K562 (cell line): ENCODE results near the gene SRP9. TPM values are rescaled to one million over a fixed set of nuclear protein-coding genes. Genes with fewer than 3 reads are reported as not detected.

Experiments used
- ATAC-seq: fragments of 200-7000 bp; cut with Tn5 transposase; 3 replicates; pipeline ENCODE4 v1.9.1; 2020; ENCODE audit warnings: moderate library complexity
- BruUV-seq: library from RNA; stranded (reverse); fragments of 400-500 nt; replicated peaks from 2 replicates; lab custom pipeline; 2021; lab: Mats Ljungman, UMichigan
- CTCF ChIA-PET: fragments of 300-600 bp; formaldehyde crosslinking; extraction: SDS; loops from one replicate; lab custom pipeline; 2021; ENCODE audit warnings: low intra/inter-chr PET ratio; lab: Yijun Ruan, JAX
- POLR2A ChIA-PET: fragments of 300-600, 350-650 bp; sonication (Branson Sonifier 250); formaldehyde crosslinking; extraction: SDS; loops from one replicate; lab custom pipeline; 2021; ENCODE audit warnings: antibody characterized with exemption, inconsistent platforms; lab: Yijun Ruan, JAX
- DNase-seq, 4 experiments: peaks; one replicate each; pipeline versions ENCODE4 v3.0.0 to v3.0.0-alpha.2; 2011 to 2018; ENCODE audit warnings: low spot score in 3 of 4, mixed read lengths in 3 of 4; ENCODE audit errors: extremely low read depth in 1 of 4
- FAIRE-seq: peaks from 2 replicates; lab custom pipeline; 2011; peaks lifted over from hg19 to GRCh38; lab: Jason Lieb, UNC
- H2AFZ ChIP-seq: 2 replicates; pipeline ENCODE4 v1.6.0; 2011; ENCODE audit warnings: low read depth, low read length, control low read depth, inconsistent platforms
- H3K27ac ChIP-seq: fragments of 200-600 bp; 3 replicates; pipeline ENCODE4 v1.8.0; 2011; ENCODE audit warnings: low read depth, mild to moderate bottlenecking, control low read depth, inconsistent platforms, low read length, moderate library complexity, mixed read lengths; ENCODE audit errors: extremely low read depth
- H3K27me3 ChIP-seq, 2 experiments: fragments of 300-600 bp in 1 of 2; 2 replicates in 1 of 2; 3 replicates in 1 of 2; pipeline versions ENCODE4 v1.6.0 to v1.8.0; 2011; ENCODE audit warnings: inconsistent platforms in 2 of 2, low read length in 2 of 2, mild to moderate bottlenecking in 1 of 2, mixed read lengths in 1 of 2, moderate library complexity in 1 of 2; ENCODE audit not compliant: control insufficient read depth in 2 of 2, insufficient read depth in 2 of 2
- H3K36me3 ChIP-seq: fragments of 300-600 bp; 3 replicates; pipeline ENCODE4 v1.8.0; 2011; ENCODE audit warnings: mild to moderate bottlenecking, low read length, inconsistent platforms; ENCODE audit not compliant: control insufficient read depth, insufficient read depth
- H3K4me1 ChIP-seq, 2 experiments: fragments of 200-600 bp in 1 of 2; replicated peaks in 1 of 2; 2 replicates in 1 of 2; 3 replicates in 1 of 2; pipeline versions ENCODE4 v1.5.1 to v1.8.0; 2011; ENCODE audit warnings: inconsistent platforms in 2 of 2, low read length in 2 of 2, mild to moderate bottlenecking in 1 of 2, mixed read lengths in 1 of 2, moderate library complexity in 1 of 2; ENCODE audit not compliant: control insufficient read depth in 2 of 2, insufficient read depth in 2 of 2
- H3K4me2 ChIP-seq: 2 replicates; pipeline ENCODE4 v1.6.1; 2011; ENCODE audit warnings: low read length, control low read depth, inconsistent platforms, mixed read lengths; ENCODE audit not compliant: insufficient read depth
- H3K4me3 ChIP-seq: fragments of 200-600 bp; sonication (generic), shearing (Covaris generic); 2 replicates; pipeline ENCODE4 v1.5.1; 2016; ENCODE audit warnings: control low read depth, inconsistent platforms
- H3K79me2 ChIP-seq: fragments of 200-600 bp; 3 replicates; pipeline ENCODE4 v1.8.0; 2011; ENCODE audit warnings: low read length, inconsistent platforms; ENCODE audit not compliant: control insufficient read depth, insufficient read depth
- H3K9ac ChIP-seq, 2 experiments: 2 replicates each; pipeline versions ENCODE4 v1.6.0 to v1.6.1; 2011; ENCODE audit warnings: low read depth in 2 of 2, low read length in 2 of 2, control low read depth in 1 of 2, inconsistent platforms in 1 of 2, mild to moderate bottlenecking in 1 of 2, mixed read lengths in 1 of 2; ENCODE audit not compliant: insufficient read depth in 1 of 2
- H3K9me1 ChIP-seq: one replicate; pipeline ENCODE4 v1.6.0; 2011; ENCODE audit warnings: inconsistent platforms, mild to moderate bottlenecking, low read length, moderate library complexity; ENCODE audit not compliant: control insufficient read depth, insufficient read depth
- H3K9me3 ChIP-seq: replicated peaks from 2 replicates; pipeline ENCODE4 v1.5.1; 2011; ENCODE audit warnings: low read depth, low read length, inconsistent platforms; ENCODE audit not compliant: control insufficient read depth, insufficient read depth
- H4K20me1 ChIP-seq: replicated peaks from 2 replicates; pipeline ENCODE4 v1.6.1; 2011; ENCODE audit warnings: low read length, inconsistent platforms, mixed read lengths; ENCODE audit not compliant: control insufficient read depth, insufficient read depth
- EP400 ChIP-seq: fragments of 450-650 bp; IDR thresholded peaks from 2 replicates; pipeline ENCODE4 v1.6.1; 2017; ENCODE audit warnings: antibody characterized with exemption, mild to moderate bottlenecking, moderate library complexity
- RBM14 ChIP-seq: fragments of 200-400 bp; formaldehyde crosslinking; IDR thresholded peaks from 2 replicates; pipeline ENCODE4 v1.6.1; 2018; ENCODE audit warnings: low read depth, mild to moderate bottlenecking, low read length, moderate library complexity, borderline replicate concordance; ENCODE audit not compliant: insufficient read depth
- ZNF444 ChIP-seq: fragments of 250-450 bp; sonication (Bioruptor Pico); IDR thresholded peaks from 2 replicates; pipeline ENCODE4 v1.4.0; 2020; ENCODE audit warnings: mild to moderate bottlenecking, moderate library complexity
- ZNF445 ChIP-seq: fragments of 250-450 bp; sonication (Bioruptor Pico); IDR thresholded peaks from 2 replicates; pipeline ENCODE4 v1.4.0; 2020; ENCODE audit warnings: low read depth, mild to moderate bottlenecking, moderate library complexity
- WGBS: fragments of 100-300 bp; shearing (Covaris generic); methylation state at CpG from one replicate; pipeline ENCODE4 v1.1.6; 2016; ENCODE audit warnings: low coverage, mixed read lengths; ENCODE audit not compliant: insufficient coverage; ENCODE audit errors: missing lambda C conversion rate; 5-methylcytosine and 5-hydroxymethylcytosine counted together
- in situ Hi-C: fragments of 300-500 bp; cut with MboI; formaldehyde crosslinking; loops from 4 replicates; pipeline ENCODE4 v1.15.0; 2018; ENCODE audit warnings: inconsistent platforms, mixed read lengths
- intact Hi-C: fragments of 100-400 bp; cut with micrococcal nuclease; formaldehyde crosslinking; loops from 2 replicates; pipeline ENCODE4 v1.14.2; 2022
- polyA plus RNA-seq, 8 experiments: library from polyadenylated mRNA; depleted of rRNA in 4 of 8; stranded (reverse) in 5 of 8; unstranded in 3 of 8; fragments of >200 nt; fragmentation: Nextera tagmentation in 2 of 8; fragmentation: Illumina TruSeq in 1 of 8; extraction: Ambion mirVana in 2 of 8; extraction: Trizol in 1 of 8; gene quantifications; 2 replicates each; pipeline versions ENCODE4 v1.2.1 to v1.2.3, GENCODE V29; 2011 to 2014; ENCODE audit warnings: inconsistent platforms in 1 of 8, missing spikeins in 1 of 8
- total RNA-seq, 7 experiments: library from RNA; depleted of rRNA in 6 of 7; stranded (reverse); fragments of >200 nt in 6 of 7; fragmentation: Illumina TruSeq in 2 of 7; extraction: Trizol in 2 of 7; gene quantifications; 2 replicates each; pipeline versions ENCODE4 v1.2.1 to v1.2.3, GENCODE V29; 2011 to 2021; ENCODE audit warnings: low replicate concordance in 1 of 7
- TF ChIP-seq, protein P1 (sequence below), 2 experiments: fragments of 450-650 bp in 1 of 2; sonication (generic) in 1 of 2; formaldehyde crosslinking in 1 of 2; IDR thresholded peaks; 2 replicates each; pipeline versions ENCODE4 v1.7.1 to v1.9.0; 2016 to 2022; ENCODE audit warnings: inconsistent platforms in 1 of 2, mild to moderate bottlenecking in 1 of 2, missing genetic modification reagents in 1 of 2

SRP9 gene
- total and polyA plus RNA-seq, 9 of the 15 experiments (the other 6 are each of a cell fraction or from before 2014, with no cell fraction given) = 273 to 1,892 (median 668) TPM

- no peak for TF ChIP-seq ZNF445
- 69% methylated on average over 14 of the region's 14 CpGs for WGBS
- H3K9me1 ChIP-seq = peaks cover 5% of the 10 kb centered on the region
- CTCF ChIA-PET = no interaction called here
- POLR2A ChIA-PET = interaction anchor here (0.7 kb wide), 1 partner anchor 11 kb away, joined by 3 read pairs; no protein-coding TSS in a partner anchor
- no peak overlapping the region for H3K4me3 ChIP-seq
- intact Hi-C loops = no loop called here
- H3K27ac ChIP-seq = no peak overlapping the region
- no peak for FAIRE-seq
- no peak overlapping the region for H3K9ac ChIP-seq
- peaks cover 24 to 35% of the 10 kb centered on the region in 2 experiments; a peak in 4 of 5 replicates for H3K4me1 ChIP-seq
- no TSS peak for BruUV-seq
- H3K27me3 ChIP-seq = no peaks in the 10 kb centered on the region
- H3K36me3 ChIP-seq = 0 out of 3 replicates have a peak, but pooled peaks cover 2% of the 10 kb centered on the region
- no peak for DNase-seq
- in situ Hi-C loops = no loop called here
- no peak for ATAC-seq
- no peaks in the 10 kb centered on the region for H3K9me3 ChIP-seq
- no peak overlapping the region for H3K4me2 ChIP-seq
- H2AFZ ChIP-seq = no peak overlapping the region
- H3K79me2 ChIP-seq = no peaks in the 10 kb centered on the region
- no peaks in the 10 kb centered on the region; the same call in 1 of the 2 replicates for H4K20me1 ChIP-seq
Observed at GRCh38 chr1:225828706-225829345, 51.2 kb downstream of the SRP9 start.

- Histone ChIP-seq H3K4me3 (no peak overlapping the region), H3K9ac (no peak overlapping the region), H3K4me2 (no peak overlapping the region), H3K27me3 (no peaks in the 10 kb centered on the region), H3K9me3 (no peaks in the 10 kb centered on the region), H3K27ac (no peak overlapping the region), H3K36me3 (0 out of 3 replicates have a peak, but pooled peaks cover 2% of the 10 kb centered on the region), H4K20me1 (no peaks in the 10 kb centered on the region; the same call in 1 of the 2 replicates), H3K4me1 (peaks cover 14 to 17% of the 10 kb centered on the region in 2 experiments; a peak in 4 of 5 replicates), H3K79me2 (no peaks in the 10 kb centered on the region), H3K9me1 (no peaks in the 10 kb centered on the region), H2AFZ (no peak overlapping the region)
- no TSS peak for BruUV-seq
- FAIRE-seq (no peak), ATAC-seq (no peak), DNase-seq (no peak)
- POLR2A ChIA-PET = no interaction called here
- CTCF ChIA-PET = no interaction called here
- in situ Hi-C loops (no loop called here), intact Hi-C loops (no loop called here)
- WGBS = 80% methylated on average over 6 of the region's 6 CpGs
- TF ChIP-seq, protein P1, sequence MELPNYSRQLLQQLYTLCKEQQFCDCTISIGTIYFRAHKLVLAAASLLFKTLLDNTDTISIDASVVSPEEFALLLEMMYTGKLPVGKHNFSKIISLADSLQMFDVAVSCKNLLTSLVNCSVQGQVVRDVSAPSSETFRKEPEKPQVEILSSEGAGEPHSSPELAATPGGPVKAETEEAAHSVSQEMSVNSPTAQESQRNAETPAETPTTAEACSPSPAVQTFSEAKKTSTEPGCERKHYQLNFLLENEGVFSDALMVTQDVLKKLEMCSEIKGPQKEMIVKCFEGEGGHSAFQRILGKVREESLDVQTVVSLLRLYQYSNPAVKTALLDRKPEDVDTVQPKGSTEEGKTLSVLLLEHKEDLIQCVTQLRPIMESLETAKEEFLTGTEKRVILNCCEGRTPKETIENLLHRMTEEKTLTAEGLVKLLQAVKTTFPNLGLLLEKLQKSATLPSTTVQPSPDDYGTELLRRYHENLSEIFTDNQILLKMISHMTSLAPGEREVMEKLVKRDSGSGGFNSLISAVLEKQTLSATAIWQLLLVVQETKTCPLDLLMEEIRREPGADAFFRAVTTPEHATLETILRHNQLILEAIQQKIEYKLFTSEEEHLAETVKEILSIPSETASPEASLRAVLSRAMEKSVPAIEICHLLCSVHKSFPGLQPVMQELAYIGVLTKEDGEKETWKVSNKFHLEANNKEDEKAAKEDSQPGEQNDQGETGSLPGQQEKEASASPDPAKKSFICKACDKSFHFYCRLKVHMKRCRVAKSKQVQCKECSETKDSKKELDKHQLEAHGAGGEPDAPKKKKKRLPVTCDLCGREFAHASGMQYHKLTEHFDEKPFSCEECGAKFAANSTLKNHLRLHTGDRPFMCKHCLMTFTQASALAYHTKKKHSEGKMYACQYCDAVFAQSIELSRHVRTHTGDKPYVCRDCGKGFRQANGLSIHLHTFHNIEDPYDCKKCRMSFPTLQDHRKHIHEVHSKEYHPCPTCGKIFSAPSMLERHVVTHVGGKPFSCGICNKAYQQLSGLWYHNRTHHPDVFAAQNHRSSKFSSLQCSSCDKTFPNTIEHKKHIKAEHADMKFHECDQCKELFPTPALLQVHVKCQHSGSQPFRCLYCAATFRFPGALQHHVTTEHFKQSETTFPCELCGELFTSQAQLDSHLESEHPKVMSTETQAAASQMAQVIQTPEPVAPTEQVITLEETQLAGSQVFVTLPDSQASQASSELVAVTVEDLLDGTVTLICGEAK (IDR thresholded peaks at IDR 0.05) = peak; percentile 87
- TF ChIP-seq, protein P1 (CRISPR knock-in tag; IDR thresholded peaks at IDR 0.05) = no peak; the same call in 1 of the 2 replicates
- TF ChIP-seq RBM14 = no peak
- no peak for TF ChIP-seq ZNF444 (CRISPR knock-in tag)
- no peak for TF ChIP-seq EP400
Observed at GRCh38 chr1:225830841-225831240, 53.2 kb downstream of the SRP9 start.
